WI38 (cell line): ENCODE data around the gene LMNB1.
"Not testable (repeated sequence)": the region's sequence is repeated elsewhere in the genome, so short reads cannot be mapped to it uniquely, and the experiment has no call there.

ENCODE experiments used
- H3K4me3 ChIP-seq: 2 replicates; pipeline ENCODE4 v1.5.1; 2011; ENCODE audit warnings: low read depth, mild to moderate bottlenecking, control low read depth, low read length
- CTCF ChIP-seq: IDR thresholded peaks from 2 replicates; pipeline ENCODE4 v1.5.1; 2012; ENCODE audit warnings: low read depth, mild to moderate bottlenecking, control low read depth, low read length

Gene LMNB1

DNA sequence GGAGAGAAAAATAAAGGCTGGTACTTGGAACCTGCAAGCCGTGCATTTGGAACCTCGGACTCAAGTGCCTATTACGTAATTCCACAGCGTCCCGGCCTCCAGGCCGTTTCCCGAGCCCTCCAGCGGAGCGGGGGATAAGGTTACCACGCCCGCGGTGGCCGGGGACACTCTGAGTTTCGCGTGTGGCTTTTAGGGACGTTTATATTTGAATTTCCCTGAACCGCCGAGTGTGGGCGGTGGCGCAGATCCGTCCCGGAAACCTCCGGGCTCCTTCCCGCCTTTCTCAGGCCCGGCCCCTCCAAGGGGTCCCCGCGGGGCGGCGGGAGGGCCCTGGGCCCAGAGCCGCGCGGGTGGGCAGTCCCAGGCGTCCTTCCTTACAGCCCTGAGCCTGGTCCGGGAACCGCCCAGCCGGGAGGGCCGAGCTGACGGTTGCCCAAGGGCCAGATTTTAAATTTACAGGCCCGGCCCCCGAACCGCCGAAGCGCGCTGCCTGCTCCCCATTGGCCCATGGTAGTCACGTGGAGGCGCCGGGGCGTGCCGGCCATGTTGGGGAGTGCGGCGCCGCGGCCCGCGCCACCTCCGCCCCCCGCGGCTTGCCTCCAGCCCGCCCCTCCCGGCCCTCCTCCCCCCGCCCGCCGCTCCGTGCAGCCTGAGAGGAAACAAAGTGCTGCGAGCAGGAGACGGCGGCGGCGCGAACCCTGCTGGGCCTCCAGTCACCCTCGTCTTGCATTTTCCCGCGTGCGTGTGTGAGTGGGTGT lies at the start of gene LMNB1:
Gene LMNB1, plus strand, starts transcription at position 638 of the 758 bp plus-strand sequence. CDS start 373 bp downstream, outside the sequence.
- no peak for TF ChIP-seq CTCF
- H3K4me3 ChIP-seq, result peak within 1 kb of the TSS; percentile 90

DNA sequence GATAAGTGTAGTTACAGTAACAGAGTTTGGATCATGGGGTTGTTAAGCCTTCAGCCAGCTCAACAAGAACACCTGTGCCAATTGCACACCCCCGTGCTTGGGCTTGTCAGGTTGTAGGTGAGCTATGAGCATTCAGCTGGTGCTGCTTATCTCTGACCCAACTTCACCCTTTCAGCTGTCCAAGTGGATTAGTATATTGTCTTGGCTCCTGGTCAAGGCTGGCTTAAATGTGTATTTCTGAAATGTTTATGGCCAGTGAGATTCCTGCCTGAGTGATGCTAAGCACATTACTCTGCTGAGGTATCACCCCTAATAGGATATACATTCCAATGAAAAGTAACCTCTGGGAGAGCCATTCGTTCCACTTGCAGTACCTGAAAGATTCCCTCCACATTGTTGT lies 44.2 kb upstream of the LMNB1 start:
- no peak overlapping the region for H3K4me3 ChIP-seq
- no peak for TF ChIP-seq CTCF

DNA sequence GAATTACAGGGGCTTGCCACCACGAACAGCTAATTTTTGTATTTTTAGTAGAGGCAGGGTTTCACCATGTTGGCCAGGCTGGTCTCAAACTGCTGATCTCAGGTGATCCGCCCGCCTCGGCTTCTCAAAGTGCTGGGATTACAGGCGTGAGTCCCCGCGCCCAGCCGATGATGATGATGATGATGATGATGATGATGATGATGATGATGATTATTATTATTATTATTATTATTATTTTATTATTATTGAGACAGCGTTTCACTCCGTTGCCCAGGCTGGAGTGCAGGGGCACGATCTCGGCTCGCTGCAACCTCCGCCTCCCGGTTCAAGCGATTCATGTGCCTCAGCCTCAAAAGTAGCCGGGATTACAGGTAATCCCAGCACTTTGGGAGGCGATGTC lies 42.4 kb upstream of the LMNB1 start:
- not testable (repeated sequence) for H3K4me3 ChIP-seq

DNA sequence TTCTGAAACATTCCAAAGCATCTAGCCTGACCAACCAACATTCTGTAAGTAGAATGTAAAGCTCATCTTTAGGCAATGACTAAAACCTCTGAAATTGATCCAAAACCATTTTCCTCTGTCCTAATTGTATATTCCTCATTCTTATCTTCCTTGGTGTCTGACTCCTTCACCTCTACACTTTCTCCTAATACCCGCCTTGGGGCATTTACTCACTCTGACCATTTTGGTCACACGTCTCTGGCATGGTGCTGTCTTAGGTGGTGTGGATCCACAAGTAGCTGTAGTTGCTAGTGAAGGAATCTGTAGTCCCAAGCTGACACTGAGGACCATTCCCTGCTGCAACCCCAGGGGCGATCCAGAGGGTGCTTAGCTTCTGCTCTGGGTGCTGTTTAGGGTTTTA lies 40.8 kb upstream of the LMNB1 start:
- no peak overlapping the region for H3K4me3 ChIP-seq
- TF ChIP-seq CTCF, result no peak

DNA sequence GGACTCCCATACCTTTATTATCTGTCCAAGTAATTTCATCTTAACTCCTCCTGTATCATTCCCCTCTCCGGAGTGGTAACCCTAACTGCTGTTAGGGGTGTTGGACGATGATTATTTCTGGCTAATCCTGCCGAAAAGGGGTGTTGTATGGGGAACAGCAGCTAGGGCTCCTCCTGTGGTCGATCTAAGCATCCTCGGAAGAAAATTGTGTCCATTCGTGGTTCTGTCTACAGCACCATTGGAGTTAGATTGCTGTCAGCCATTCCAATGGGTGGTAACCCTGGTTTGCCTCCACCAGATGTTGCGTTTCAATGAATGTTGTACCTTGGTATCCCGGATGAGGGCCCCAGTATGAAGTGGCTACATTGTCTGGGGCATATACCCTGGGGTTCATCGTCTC lies 35.6 kb upstream of the LMNB1 start:
- H3K4me3 ChIP-seq, result no peak overlapping the region
- TF ChIP-seq CTCF, result no peak

- H3K4me3 ChIP-seq, result no peak overlapping the region
- no peak for TF ChIP-seq CTCF
Measured at GRCh38 chr5:126742425-126742824, 34.5 kb upstream of the LMNB1 start.

- no peak for TF ChIP-seq CTCF
Measured at GRCh38 chr5:126744836-126745235, 32.1 kb upstream of the LMNB1 start.

More at GRCh38 chr5:126744836-126745235, 32.1 kb upstream of the LMNB1 start:
- H3K4me3 ChIP-seq, result no peak overlapping the region
